ENCODE measurements around the gene MYO7A. TPM values are rescaled to one million over a fixed set of nuclear protein-coding genes. Genes with fewer than 3 reads are reported as not detected.

Gene MYO7A
- total and polyA plus RNA-seq, 2 donors (not counting 3 experiments of a cell fraction or from before 2014, with no cell fraction given): 1.3 to 3.6 TPM

DNA sequence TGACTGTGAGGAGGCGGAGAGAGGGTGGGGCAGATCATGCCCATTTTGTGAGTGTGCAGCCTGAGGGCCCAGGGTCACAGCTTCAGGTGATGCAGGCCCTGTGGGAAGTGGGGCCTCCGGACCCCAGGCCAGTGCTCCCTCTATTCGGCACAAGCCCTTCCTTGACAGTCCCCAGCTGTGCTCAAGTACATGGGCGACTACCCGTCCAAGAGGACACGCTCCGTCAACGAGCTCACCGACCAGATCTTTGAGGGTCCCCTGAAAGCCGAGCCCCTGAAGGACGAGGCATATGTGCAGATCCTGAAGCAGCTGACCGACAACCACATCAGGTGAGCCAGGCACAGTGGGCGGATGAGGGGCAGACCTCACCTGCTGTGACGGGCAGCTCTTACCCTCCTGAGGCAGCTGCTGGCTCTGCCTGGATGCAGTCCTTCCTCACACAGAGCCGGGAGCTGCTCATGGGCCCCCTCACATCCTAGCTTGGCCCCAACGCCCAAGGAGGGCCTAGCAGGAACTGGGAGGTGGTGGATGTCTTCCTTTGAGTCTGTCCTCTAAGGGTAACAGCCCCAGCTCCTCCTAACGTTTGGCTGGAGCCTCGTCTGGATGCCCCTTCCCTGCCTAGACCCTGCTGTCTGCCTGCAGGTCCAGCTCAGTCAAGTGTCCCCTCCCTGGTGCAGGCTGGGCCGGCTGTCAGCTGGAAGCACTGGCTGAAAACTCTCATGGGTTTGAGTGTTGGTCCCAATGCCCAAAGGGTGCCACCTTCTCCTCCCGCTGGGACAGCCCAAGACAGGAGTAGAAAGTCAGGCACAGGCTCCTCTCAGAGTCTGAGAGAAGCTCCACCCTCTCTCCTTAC is 76.1 kb downstream of the MYO7A start:
- no peaks in the 10 kb centered on the region for H3K79me2 ChIP-seq (ENCODE audit: control insufficient read depth, insufficient read depth, low read length)
- no peaks in the 10 kb centered on the region for H3K4me1 ChIP-seq (ENCODE audit: control insufficient read depth, extremely low read depth, insufficient read depth, low read length)
- DNase-seq (ENCODE audit: low read depth, low spot score) (no peak), FAIRE-seq (no peak)
- intact Hi-C loops (cut with micrococcal nuclease) (no loop called here), dilution Hi-C loops (cut with MboI; ENCODE audit: extremely low pct_ligation_motif_present, low sequenced_read_pairs) (no loop called here)
- H3K27me3 ChIP-seq (ENCODE audit: control insufficient read depth in 2 of 2, insufficient read depth in 2 of 2, low read length in 2 of 2): no peaks in the 10 kb centered on the region
- H3K9me1 ChIP-seq (replicated peaks; ENCODE audit: control insufficient read depth, extremely low read depth, insufficient read depth, low read length): no peaks in the 10 kb centered on the region
- H3K36me3 ChIP-seq (ENCODE audit: control insufficient read depth in 2 of 2, extremely low read depth in 1 of 2, insufficient read depth in 2 of 2, low read length in 2 of 2): no peaks in the 10 kb centered on the region
- no peak for TF ChIP-seq JUN (IDR thresholded peaks at IDR 0.05; ENCODE audit: borderline replicate concordance, insufficient read depth, insufficient read length, low read depth)
- TF ChIP-seq, protein P1, sequence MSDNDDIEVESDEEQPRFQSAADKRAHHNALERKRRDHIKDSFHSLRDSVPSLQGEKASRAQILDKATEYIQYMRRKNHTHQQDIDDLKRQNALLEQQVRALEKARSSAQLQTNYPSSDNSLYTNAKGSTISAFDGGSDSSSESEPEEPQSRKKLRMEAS (IDR thresholded peaks at IDR 0.05; ENCODE audit: insufficient read depth, insufficient read length): no peak
- no peak for TF ChIP-seq MYC (IDR thresholded peaks at IDR 0.05; ENCODE audit: low read depth, low read length)
- no peak for TF ChIP-seq EZH2 (IDR thresholded peaks at IDR 0.05; ENCODE audit: borderline replicate concordance, low read depth, low read length, severe bottlenecking)
- TF ChIP-seq POLR2AphosphoS5 (IDR thresholded peaks at IDR 0.05; ENCODE audit: insufficient read depth, low read depth, low read length): no peak
- no peak for TF ChIP-seq GATA2 (IDR thresholded peaks at IDR 0.05; ENCODE audit: insufficient read depth, insufficient read length, low read depth, low read length)
- TF ChIP-seq POLR2A (IDR thresholded peaks at IDR 0.05; ENCODE audit: low read depth, low read length): no peak
- TF ChIP-seq, protein P2, sequence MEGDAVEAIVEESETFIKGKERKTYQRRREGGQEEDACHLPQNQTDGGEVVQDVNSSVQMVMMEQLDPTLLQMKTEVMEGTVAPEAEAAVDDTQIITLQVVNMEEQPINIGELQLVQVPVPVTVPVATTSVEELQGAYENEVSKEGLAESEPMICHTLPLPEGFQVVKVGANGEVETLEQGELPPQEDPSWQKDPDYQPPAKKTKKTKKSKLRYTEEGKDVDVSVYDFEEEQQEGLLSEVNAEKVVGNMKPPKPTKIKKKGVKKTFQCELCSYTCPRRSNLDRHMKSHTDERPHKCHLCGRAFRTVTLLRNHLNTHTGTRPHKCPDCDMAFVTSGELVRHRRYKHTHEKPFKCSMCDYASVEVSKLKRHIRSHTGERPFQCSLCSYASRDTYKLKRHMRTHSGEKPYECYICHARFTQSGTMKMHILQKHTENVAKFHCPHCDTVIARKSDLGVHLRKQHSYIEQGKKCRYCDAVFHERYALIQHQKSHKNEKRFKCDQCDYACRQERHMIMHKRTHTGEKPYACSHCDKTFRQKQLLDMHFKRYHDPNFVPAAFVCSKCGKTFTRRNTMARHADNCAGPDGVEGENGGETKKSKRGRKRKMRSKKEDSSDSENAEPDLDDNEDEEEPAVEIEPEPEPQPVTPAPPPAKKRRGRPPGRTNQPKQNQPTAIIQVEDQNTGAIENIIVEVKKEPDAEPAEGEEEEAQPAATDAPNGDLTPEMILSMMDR (IDR thresholded peaks at IDR 0.05; ENCODE audit: extremely low read depth in 1 of 2, insufficient read depth in 1 of 2, low read depth in 1 of 2, low read length in 2 of 2): no peak
- TF ChIP-seq FOS (IDR thresholded peaks at IDR 0.05; ENCODE audit: borderline replicate concordance, insufficient read depth, low read length): no peak
- no peak overlapping the region for H3K27ac ChIP-seq (ENCODE audit: insufficient read depth, low read depth, low read length)
- no peak overlapping the region for H2AFZ ChIP-seq (ENCODE audit: low read depth, low read length)
- H4K20me1 ChIP-seq (replicated peaks; ENCODE audit: control insufficient read depth, extremely low read depth, insufficient read depth, low read length): no peaks in the 10 kb centered on the region
- no peak overlapping the region for H3K4me2 ChIP-seq (ENCODE audit: insufficient read depth, low read length)
- no peak overlapping the region for H3K4me3 ChIP-seq (replicated peaks in 1 of 3; ENCODE audit: insufficient read depth in 1 of 3, low read depth in 1 of 3, low read length in 3 of 3)
- POLR2A ChIA-PET: no interaction called here
- H3K9ac ChIP-seq (replicated peaks; ENCODE audit: extremely low read depth, insufficient read depth, low read length): no peak overlapping the region
- H3K9me3 ChIP-seq (replicated peaks; ENCODE audit: control insufficient read depth, insufficient read depth, low read length): no peaks in the 10 kb centered on the region
- no TSS peak for BruUV-seq (replicated peaks)
- CTCF ChIA-PET: interaction anchor here (1.2 to 2.8 kb wide), 4 partner anchors 8 to 344 kb away, joined by 3 to 17 read pairs (median 6); no protein-coding TSS in a partner anchor

Measured in endothelial cell of umbilical vein (primary cell).